HG03354 (cell line): ENCODE data around the gene RFC2.
A peak's percentile ranks its signal among the peaks of the same experiment; 100 is the strongest.
"Not testable (repeated sequence)": the region's sequence is repeated elsewhere in the genome, so short reads cannot be mapped to it uniquely, and the experiment has no call there.

Source experiments
- ATAC-seq: cut with Tn5 transposase; IDR thresholded peaks from one replicate; pipeline ENCODE4 v1.9.1; 2021; ENCODE audit warnings: mild to moderate bottlenecking; ENCODE audit not compliant: unreplicated experiment, poor library complexity, severe bottlenecking

The RFC2 gene

DNA sequence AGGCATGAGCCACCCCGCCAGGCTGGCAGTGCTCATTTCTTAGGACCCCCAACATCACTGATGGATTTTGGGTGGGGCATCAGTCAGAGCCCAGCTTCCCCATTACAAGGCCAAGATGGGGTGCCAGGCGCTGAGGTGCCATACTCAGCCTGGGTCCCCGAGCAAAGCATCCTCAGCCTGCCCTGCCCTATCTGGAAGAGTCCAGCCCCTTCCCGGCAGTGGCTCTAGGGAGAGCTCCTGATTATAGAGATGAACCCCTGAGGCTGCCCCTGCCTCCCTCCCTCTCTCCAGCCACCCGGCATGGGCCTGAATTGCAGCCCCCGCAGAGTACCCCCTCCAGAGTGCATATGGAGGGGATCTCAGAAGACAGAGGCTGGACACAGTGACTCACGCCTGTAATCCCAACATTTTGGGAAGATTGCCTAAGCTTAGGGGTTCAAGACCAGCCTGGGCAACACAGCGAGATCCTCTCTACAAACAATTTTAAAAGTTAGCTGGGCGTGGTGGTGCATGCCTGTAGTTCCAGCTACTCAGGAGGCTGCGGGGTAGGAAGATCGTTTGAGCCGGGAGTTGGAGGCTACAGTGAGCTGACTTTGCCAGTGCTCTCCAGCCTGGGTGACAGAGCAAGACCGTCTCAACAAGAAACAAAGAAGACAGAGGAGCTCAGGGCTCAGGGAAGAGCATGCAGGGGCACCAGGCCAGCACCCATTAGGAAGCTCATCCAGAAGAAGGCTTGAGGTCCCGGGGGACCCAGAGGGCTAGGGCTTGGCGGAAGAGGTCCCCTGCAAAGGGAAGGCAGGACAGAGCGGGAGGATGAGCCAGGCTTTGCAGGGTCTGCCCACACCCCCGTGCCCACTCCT is 31.1 kb downstream of the RFC2 start:
- no peak for ATAC-seq

DNA sequence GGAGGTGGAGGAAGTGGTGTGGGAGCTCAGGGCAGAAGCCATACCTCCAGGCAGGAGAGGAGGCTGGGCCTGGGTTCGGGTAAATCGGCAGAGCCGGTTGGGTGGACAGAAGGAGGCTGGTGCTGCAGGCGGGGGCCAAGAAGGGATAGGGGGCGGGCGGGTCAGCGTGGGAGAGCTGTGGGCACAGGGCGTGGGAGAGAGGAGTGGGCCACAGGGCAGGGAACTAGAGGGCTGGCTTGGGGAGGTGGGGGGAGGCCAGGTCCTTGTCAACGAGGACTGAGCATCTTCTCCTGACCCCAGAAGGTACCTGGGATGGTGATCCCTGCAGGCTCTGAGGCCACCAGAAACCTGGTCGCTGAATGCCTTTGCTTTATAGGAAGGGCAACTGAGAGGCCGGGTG is 32.5 kb downstream of the RFC2 start:
- ATAC-seq: no peak

DNA sequence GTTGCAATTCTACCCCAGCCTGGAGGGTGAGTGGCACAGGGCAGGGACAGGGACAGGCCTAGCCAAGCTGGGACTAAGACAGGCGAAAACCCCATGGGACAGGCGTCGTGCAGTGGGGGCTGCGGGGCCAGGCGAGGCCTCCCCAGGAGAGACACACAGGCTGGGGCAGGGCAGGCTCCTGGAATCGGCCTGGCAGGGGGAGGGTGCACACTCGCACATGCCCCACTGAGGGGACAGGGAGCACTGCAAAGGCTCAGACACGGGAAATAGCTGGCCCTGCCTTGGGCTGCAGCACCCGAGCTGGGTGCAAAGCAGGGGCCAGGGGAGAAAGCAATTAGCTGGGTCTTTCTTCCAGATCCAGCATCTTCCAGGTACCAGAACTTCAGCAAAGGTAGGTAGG is 34.0 kb downstream of the RFC2 start:
- no peak for ATAC-seq

DNA sequence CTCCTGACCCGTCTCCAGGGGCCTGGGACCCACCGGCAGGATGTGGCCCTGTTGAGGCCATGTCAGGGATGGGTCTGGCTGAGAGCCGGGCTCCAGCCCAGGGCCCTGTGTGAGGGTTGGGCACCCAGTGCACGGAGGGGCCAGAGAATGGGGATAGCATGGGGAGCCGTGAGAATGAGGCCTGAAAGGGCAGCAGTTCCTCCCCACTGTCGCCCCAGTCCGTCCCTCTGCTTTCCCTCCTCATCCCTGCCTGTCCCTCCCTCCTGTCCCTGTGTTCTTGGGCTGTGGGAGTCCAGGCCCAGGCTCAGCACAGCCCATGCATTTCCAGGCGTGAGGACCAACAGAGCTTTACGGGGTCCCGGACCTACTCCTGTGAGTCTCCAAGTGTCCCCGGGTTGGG is 34.8 kb downstream of the RFC2 start:
- ATAC-seq: no peak

GRCh38 chr7:74218343-74218698 is 35.9 kb downstream of the RFC2 start:
- ATAC-seq: no peak

DNA sequence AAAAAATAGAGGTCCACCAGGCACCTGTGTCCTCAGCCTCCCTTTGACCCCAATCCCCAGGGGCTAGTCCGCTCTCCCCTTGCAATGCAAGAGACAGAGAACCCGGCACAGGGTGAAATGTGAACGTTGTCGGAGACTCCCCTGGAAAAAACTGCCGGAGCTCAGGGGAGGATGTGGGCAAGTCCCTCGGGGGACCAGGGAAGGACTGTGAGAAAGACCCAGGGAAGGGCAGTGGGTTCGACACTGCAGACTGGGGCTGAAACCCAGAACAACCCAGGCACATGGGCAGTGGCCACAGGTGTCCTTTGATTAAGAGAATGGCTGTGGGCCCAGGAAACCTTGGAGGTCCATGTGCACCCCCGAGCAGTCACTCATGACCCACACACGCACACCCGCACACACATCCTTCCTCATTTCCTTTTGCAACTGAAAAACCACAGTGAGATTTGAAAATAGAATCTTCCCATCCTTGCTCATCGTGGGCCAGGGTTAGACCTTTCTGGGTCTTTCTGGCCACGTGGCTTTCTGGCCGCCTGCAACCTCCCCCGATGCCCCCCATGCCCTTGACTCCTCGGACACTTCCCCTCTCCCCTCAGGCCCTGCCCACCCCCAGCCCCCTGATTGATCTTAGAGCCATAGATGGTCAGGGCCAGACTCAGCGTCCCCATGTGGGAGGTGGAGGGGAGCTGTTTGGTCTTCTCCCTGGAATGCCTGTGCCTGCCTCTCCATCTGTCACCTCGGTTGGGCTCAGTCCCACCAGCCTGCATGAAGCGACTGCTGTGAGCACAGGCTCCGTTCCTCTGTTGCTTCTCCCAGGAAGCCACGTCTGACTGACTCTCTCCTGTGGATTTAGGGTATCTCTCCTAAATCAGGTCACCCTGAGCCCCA is 36.5 kb downstream of the RFC2 start:
- peak; percentile 56 for ATAC-seq

DNA sequence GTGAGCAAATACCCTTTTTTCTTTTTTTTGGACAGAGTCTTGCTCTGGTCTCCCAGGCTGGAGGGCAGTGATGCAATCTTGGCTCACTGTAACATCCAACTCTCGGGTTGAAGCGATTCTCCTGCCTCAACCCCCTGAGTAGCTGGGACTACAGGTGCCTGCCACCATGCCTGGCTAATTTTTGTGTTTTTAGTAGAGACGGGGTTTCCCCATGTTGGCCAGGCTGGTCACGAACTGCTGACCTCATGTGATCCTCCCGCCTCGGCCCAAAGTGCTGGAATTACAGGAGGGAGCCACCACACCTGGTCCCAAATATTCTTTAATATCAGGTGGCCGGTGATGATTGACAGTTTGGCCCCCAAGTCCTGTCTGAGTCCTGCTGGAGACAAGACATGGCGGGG is 37.8 kb downstream of the RFC2 start:
- ATAC-seq: no peak

DNA sequence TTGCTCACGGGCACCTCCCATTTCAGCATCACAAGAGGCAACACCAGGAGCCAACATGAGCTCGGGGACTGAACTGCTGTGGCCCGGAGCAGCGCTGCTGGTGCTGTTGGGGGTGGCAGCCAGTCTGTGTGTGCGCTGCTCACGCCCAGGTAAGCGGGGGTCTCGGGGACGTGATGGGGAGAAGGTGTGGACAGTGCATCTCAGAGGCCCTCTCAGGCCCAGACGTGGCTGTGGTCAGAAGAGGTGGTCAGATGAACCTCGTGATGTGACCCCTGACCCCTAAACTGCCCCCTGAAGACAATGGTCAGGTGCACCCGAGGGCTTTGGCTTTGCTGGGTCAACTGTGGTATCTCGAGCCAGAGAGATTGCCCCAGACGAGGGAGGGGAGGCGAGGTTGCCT is 38.3 kb downstream of the RFC2 start:
- no peak for ATAC-seq

GRCh38 chr7:74214816-74215630 is 39.2 kb downstream of the RFC2 start:
- no peak for ATAC-seq

DNA sequence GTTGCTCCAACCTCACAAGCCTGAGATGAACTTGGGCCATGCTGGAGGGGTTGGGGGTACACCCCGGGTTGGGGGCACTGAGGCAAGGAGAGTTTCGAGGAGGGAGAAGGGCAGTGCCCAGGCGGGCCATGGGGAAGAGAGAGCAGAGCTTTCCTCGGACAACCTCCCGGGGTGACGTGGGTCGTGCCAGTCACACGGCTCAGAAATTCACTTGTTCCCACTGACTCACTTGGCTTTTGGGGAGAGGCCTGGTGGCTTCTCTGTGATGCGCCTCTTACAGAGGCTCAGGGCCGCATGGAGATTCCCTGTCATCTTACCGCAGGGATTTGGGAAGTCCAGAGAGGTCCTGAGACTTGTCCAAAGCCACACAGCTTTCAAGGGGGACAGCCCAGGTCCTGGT is 41.5 kb downstream of the RFC2 start:
- no peak for ATAC-seq

DNA sequence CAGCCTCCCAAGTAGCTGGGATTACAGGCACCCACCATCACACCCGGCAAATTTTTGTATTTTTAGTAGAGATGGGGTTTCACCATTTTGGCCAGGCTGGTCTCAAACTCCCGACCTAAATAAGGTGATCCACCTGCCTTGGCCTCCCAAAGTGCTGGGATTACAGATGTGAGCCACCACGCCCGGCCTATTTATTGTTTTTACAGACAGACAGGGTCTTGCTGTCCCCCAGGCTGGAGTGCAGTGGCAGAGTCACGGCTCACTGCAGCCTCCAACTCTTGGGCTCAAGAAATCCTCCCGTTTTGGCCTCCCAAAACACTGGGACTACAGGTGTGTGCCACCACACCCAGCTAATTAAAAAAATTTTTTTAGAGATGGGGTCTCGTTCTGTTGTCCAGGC is 46.0 kb downstream of the RFC2 start:
- not testable (repeated sequence) for ATAC-seq

DNA sequence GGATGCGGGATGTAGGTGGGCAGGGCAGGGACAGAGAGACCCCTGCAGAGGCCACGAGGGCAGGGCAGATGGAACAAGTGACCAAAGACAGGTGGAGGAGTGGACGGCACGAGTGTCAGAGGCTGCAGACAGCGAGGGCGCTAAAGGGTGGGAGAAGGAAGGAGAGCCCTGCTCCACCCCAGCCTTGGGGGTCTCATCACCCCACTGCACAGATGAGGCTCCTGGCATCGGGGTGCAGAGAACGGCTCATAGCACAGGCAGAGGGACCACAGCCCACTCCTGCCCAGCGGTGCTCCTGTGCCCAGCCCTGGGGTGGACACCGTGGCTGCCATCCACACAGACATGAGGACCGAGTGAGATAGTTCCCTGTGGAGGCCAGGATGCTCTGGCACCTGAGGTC is 46.6 kb downstream of the RFC2 start:
- ATAC-seq: no peak

DNA sequence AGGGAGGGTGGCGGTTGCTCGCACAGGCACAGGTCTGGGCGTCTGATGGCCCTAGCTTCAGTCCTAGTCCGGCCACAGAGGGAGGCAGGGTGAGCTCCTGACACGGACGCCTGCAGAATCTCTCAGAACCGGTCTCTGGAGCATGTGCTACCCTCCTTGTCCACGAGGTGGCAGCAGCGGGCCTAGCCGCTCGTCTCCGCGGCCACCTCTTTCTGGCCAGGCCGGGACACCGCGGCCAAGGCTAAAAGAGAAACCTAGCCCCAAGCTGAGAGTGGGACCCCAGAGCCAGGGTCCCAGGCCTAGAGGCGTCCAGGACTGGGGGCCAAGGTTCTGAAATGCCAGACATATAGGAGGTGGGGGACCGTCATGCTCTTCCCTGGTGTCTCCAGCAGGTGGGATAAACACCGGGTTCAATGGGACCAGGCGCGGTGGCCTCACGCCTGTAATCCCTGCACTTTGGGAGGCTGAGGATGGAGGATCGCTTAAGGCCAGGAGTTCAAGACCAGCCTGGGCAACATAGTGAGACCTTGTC is 47.5 kb downstream of the RFC2 start:
- ATAC-seq: no peak

DNA sequence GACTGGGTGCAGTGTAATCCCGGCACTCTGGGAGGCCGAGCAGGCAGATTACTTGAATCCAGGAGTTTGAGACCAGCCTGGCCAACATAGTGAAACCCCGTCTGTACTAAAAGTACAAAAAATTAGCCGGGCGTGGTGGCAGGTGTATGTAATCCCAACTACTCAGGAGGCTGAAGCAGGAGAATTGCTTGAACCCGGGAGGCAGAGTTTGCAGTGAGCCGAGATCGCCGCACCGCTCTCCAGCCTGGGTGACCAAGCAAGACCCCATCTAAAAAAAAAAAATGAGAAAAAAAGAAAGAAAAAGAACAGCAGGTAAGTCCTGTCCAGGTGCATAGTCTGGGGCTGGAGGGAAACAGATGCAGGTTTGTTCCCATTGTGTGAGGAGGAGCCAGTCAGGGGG is 48.1 kb downstream of the RFC2 start:
- ATAC-seq: not testable (repeated sequence)

- no peak for ATAC-seq
Observed at GRCh38 chr7:74203956-74204618, 50.1 kb downstream of the RFC2 start.

DNA sequence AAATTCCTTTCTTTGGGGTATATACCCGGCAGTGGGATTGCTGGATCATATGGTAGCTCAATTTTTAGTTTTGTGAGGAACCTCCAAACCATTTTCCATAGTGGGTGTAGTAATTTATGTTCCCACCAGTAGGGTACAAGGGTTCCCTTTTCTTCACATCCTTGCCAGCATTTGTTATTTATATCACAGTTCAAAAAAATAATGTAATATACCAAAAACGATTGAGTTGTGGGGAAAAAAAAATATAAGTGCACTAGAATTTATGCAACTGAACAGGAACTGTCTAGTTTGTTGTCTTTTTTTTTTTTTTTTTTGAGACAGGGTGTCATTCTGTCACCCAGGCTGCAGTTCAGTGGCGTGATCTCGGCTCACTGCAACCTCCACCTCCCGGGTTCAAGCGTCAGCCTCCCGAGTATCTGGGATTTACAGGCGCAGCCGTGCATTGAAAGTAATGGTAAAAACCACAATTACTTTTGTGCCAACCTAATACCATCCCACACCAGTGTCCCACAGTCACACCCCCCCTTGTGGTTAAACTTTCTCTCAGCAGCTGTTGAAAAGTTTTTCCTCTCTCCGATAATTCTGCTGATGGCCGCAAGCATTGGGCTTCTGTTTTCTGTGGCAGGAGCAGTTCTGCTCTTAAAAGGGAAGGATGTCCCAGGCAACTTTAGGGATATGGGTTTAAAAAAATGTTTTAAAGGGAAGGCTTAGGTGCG is 51.2 kb downstream of the RFC2 start:
- ATAC-seq: no peak

- no peak for ATAC-seq
Observed at GRCh38 chr7:74199551-74200355, 54.4 kb downstream of the RFC2 start.
